HTR-8/SVneo (cell line): Measurements from ENCODE around the gene FBH1.
A peak's percentile ranks its signal among the peaks of the same experiment; 100 is the strongest.
"Not testable (repeated sequence)": the region's sequence is repeated elsewhere in the genome, so short reads cannot be mapped to it uniquely, and the experiment has no call there.

Source experiments
- DNase-seq: peaks from one replicate; pipeline ENCODE4 v3.0.0; 2011; ENCODE audit warnings: low spot score, mixed read lengths; ENCODE audit not compliant: insufficient read length
- FAIRE-seq: peaks from 2 replicates; lab custom pipeline; 2011; peaks lifted over from hg19 to GRCh38; lab: Jason Lieb, UNC

FBH1 gene

DNA sequence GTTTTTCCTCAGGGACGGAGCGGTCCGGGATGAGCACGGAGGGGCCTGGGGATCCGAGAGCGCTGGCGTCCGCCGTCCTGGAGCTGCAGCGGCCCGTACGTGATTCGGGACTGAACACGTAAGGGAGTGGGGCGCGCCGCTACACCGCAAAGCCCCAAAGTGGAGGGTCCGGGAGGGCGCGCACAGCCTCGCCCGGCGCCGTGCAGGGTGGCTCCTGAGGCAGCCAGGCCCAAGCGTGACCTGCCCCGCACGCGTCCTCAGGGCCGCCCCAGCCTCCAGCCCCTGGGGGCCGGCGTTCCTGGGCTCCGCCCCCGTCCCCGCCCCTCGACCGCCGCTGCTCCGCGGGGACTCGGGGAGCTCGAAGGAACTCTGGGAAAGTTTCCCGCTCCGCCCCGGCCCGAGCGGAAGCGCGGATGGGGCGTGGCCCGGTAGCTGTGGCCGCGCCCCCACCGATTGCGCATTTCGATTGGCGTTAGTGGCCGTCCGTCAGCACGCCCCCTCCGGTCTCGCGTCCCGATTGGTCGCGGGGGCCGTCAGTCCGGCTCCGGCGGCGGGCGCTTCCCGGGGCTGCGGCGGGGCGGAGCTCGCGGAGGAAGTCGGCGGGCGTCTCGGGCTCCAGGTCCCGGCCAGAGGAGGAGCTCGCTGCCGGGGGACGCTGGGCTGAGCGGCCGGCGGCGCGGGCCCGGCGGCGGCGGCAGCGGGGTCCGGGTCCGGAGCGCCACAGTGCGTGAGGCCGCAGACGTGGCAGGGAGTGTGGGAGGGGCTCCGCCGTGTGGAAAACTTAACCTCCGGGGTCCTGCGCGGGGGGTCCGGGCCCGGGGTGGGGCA is at the start of gene FBH1, which contains the start of gene ANKRD16:
Gene FBH1, plus strand, starts transcription at position 620 of the 828 bp plus-strand sequence. Its CDS starts 103 bp downstream, at position 723.
Gene ANKRD16, minus strand, starts transcription at position 270 of the 828 bp plus-strand sequence. CDS start 539 bp downstream, outside the sequence.
- DNase-seq: peak; percentile 93
- FAIRE-seq: peak; percentile 84

DNA sequence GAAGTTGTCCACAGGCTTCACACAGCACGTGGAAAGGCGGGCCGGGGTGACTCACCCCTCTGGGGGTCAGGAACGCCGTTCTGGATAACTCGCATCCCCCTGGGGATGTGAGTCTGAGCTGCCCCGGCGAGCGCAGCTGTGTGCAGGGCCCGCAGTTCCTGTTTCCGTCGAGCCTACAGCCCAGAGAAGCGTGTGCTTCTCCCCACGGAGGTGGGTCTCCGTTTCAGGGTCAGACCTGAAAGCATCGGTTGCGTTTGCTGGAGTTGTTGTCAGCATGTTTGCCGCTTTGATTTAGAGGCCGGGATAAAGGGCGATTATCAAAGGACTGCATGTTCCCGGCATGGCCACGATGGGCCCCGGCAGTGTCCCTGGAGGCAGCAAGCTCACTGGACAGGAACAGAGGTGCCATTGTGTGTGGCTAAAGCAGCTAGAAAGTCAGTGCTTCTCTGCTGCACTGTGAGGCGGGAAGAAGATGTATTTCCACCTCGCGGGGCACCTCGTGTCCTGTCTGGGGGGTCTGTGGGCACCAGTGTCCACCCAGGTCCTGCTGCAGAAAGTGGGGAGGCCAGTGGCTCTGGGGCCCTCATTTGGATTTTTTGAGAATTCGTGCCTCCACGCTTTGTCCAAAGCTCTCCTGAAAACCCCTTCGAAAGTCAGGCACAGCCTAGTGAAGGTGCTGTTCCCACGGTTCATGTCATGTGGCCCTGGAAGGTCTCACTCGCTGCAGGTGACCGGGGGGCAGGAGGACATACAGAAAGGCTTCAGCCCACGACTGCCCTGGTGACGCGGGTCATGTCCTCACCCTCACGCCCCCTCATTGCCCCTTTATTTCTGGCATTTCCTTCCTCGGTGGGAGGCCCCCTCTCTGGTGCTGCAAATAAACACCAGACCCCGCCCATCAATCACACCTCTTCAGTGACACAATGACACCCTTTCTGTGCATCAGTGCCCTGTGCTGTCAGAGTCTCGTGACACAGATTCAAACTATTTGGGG is 49.4 kb upstream of the FBH1 start:
- DNase-seq (no peak), FAIRE-seq (no peak)

DNA sequence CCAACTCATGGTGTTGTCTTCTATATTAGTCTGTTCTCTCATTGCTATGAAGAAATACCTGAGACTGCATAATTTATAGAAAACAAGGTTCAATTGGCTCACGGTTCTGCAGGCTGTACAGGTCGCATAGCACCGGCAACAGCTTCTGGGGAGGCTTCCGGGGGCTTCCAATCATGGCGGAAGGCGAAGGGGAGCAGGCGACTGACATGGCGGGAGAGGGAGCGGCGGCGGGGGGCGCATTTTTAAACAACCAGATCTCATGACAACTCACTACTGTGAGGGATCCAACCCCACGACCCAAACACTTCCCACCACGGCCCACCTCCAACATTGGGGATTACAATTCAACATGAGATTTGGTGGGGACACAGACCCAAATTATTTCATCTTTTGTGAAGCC is 48.1 kb upstream of the FBH1 start:
- FAIRE-seq (no peak), DNase-seq (no peak)

DNA sequence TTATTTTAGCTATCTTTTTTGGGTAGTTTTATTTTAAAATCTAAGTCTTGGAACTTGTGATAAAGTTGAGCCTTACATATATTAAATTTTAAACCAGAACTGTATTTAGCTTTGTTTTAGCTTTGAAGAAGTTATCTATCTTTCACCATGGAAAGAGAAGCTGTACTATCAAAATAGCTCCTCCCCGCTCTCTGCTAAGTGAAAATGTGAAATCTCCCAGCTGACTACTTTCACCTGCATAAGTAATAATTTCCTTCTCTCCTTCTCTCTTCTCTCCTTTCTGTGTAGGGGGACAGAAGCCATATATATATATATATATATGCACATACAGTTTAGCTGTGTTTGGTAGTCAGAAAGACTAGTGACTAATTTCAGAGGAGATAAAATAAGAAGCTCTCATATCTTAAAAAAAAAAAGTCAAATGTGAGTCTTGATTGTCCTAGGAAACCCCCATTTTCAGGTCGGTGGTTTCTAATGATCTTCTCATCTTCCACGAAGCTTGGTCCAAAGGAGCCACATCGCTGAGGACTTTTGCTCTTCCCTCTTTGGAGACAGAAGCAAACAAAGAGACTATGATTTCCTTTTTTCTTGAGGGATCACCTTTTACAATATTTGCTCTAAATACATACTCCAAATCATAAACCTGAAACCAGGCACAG is 46.2 kb upstream of the FBH1 start:
- no peak for FAIRE-seq
- no peak for DNase-seq

DNA sequence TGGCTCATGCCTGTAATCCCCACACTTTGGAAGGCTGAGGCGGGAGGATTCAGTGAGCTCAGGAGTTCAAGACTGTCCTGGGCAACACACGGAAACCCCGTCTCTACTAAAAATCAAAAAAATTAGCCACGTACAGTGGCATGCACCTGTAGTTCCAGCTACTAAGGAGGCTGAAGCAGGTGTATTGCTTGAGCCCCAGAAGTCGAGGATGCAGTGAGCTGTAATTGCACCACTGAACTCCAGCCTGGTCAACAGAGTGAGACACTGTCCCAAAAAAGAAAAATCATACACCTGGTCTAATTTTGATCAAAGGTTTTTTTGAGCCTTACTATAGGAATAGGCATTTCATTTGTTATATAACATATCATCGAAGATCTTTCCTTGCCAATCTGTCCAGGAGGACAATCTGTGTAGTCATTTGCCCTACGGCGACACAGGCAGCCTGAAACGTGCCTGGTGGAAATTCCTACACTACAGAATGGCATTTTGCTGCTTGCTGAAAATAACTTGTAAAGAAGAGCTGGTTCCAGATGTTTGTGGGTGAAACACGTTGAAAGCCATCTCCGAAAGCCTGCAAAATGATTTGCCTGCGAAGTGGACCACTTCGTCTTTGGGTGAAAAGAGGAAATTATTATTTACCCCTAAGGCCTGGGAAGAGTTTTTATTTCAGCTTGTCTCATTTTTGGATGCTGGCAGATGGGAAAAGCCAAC is 45.5 kb upstream of the FBH1 start:
- DNase-seq (no peak), FAIRE-seq (no peak)

DNA sequence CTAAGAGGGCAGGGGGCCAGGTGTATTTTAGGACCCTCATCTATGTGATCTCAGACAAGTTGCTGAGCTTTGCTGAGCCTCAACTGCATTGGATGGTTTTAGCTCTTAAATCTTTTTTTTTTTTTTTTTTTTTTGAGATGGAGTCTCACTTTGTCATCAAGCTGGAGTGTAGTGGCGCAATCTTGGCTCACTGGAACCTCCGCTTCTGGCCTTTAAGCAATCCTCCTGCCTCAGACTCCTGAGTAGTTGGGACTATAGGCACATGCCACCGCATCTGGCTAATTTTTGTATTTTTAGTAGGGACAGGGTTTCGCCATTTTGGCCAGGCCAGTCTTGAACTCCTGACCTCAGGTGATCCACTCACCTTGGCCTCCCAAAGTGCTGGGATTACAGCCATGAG is 43.4 kb upstream of the FBH1 start:
- not testable (repeated sequence) for DNase-seq, FAIRE-seq

DNA sequence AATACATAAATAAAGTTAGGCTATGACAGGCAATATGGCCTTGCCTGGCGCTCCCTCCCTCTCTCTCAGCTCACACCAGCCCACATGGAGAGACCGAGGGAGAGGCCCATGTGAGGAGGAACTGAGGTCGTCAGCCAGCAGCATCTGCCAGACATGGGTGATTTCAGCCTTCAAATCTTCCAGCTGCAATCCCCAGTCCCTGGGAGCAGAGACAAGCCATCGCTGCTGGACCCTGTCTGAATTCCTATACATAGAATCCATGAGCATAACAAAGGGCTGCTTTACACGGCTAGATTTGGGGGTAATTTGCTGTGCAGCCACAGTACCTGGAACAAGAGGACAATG is 35.9 kb upstream of the FBH1 start:
- no peak for FAIRE-seq
- no peak for DNase-seq

DNA sequence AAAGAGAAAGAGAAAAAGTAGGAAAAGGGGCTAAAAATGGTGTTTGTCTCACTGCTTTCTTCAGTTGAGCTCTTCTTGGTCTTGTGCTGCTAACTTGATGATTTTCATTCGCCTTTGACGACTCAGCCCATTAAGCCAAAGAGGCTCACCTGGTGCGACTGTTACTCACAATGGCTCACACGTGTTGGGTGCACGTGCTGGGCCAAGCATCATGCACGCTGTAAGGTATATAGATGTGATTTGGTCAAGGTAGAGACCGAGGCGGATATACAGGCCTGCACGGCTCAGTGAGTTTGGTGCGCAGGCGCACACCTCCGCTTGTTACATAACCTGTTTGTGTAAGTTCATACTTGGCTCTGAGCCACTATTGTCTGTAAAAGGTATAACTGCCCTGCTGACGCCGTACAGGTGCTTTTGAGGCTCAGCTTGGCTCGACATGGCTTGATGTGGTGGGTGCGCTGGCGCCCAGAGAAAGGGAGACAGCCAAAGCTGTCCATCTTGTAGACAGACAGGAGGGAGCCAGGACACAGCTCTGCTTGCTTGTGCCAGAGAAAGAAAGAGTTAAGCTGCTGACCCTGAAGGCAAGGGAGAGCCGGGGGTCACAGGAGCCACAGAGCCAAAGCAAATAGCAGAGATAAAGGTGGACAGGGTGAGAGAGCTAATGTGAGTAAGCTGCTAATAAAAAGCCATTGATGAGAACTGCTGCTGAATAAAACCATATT is 33.9 kb upstream of the FBH1 start:
- no peak for DNase-seq
- FAIRE-seq: no peak

DNA sequence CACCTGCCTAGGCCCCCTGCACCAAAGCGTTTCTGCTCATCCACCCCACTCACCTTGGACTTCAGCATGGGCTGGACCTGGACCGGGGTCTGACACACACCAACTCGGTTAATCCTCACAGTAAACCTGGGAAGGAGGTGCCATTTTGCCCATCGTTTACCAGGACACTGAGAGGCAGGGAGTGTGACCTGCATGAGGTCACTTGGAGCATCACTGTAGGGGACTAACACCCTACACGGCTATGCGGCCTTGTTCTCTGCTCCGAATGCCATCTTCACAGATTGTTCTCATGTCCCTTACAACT is 33.4 kb upstream of the FBH1 start:
- no peak for FAIRE-seq
- no peak for DNase-seq

DNA sequence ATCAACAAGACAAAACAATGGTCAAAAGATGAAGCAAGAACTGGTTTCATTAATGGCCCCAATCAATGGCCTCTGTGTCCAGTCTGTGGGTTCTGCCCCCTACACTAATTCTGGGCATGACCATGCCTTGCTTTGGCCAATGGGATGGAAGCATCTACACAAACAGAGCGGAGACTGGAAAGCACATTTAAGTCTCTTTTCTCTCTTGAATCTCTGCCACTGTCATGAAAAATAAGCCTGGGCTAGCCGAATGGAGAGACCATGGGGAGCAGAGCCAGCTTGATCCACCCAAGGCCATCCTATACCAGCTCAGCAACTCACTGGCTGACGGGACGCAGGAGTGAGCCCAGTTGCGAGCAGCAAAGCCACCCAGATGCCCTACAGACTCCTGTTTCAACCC is 31.2 kb upstream of the FBH1 start:
- FAIRE-seq: no peak
- DNase-seq: no peak

DNA sequence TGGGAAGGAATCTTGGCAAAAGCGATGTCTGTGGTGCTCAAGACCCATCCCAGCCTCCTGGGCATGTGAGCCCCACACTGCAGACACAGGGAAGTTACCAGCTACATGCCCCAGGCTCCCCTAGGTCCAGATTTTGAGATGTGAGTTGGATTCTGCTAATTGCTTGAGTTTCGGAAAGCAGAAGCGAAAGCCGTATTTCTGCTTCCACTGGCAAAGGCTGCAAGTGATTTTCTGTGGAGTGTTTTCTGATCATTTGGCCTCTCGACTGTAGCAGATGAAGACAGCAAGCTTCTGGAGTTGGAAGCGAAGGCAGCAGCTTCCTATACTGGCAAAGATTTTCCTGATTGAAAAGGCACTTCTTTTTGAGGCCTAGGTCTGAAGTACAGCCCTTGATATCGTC is 30.0 kb upstream of the FBH1 start:
- DNase-seq (no peak), FAIRE-seq (no peak)

DNA sequence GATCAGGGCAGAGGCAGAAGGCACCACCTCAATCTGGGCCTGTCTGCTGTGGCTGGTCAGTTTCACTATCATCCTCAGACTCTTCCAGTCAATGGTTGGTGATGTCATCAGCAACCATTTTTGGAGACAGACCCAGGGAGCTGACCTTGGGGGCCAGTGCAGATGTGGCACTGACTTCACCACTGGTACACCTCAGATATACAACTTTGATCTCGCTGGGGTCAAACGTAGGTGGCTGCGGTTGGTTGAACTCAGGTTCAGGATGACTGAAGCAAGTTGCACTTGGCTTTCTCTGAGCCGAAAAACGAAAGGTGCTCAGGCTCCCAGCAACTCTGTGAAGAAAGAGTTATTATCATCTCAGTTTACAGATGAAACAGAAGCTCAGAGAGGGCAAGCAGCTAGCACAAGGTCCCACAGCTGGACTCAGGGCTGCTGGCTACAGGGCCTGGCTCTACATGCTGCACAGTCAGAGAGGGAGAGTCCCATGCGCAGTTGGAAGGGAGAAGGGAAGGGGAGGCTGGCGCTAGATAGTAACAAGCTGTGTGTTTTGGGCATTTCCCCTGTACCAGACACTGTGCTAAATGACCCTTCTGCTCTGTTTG is 27.6 kb upstream of the FBH1 start:
- no peak for DNase-seq
- FAIRE-seq: no peak

DNA sequence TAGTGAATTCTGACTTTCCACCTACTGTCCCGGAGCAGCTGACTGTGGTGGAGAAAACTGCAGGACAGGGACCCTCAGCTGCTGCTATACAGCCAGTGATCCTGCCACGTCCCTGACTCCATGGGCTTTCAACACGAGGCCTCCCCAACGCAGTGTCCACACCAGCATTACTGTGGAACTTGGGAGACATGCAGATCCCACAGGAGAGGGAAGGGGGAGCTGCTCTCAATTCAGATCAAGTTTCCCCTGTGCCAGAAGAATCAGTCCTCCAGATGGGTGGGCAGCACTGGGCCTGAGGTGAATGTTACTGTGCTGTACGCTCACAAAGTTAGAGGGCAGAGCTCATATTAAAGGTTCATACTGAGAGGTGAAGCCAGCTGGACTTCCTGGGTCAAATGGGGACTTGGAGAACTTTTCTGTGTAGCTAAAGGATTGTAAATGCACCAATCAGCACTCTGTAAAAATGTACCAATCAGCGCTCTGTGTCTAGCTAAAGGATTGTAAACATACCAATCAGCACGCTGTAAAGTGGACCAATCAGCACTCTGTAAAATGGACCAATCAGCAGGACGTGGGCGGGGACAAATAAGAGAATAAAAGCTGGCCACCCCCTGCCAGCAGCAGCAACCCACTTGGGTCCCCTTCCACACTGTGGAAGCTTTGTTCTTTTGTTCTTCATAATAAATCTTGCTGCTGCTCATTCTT is 26.9 kb upstream of the FBH1 start:
- FAIRE-seq, DNase-seq: not testable (repeated sequence)

DNA sequence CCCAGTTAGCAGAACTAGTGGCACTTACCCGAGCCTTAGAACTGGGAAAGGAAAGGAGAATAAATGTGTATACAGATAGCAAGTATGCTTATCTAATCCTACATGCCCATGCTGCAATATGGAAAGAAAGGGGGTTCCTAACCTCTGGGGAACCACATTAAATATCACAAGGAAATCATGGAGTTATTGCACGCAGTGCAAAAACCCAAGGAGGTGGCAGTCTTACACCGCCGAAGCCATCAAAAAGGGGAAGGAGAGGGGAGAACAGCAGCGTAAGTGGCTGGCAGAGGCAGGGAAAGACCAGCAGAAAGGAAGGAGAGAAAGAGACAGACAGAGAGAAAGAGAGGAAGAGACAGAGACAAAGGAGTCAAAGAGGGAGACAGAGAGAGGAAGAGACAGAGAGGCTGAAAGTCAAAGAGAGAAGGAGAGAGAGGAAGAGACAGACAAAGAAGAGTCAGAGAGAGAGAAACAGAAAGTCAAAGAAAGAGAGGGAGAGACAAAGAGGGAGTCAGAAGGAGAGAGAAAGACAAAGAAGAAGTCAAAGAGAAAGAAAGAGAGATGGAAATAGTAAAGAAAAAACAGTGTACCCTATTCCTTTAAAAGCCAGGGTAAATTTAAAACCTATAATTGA is 23.5 kb upstream of the FBH1 start:
- FAIRE-seq, DNase-seq: not testable (repeated sequence)

DNA sequence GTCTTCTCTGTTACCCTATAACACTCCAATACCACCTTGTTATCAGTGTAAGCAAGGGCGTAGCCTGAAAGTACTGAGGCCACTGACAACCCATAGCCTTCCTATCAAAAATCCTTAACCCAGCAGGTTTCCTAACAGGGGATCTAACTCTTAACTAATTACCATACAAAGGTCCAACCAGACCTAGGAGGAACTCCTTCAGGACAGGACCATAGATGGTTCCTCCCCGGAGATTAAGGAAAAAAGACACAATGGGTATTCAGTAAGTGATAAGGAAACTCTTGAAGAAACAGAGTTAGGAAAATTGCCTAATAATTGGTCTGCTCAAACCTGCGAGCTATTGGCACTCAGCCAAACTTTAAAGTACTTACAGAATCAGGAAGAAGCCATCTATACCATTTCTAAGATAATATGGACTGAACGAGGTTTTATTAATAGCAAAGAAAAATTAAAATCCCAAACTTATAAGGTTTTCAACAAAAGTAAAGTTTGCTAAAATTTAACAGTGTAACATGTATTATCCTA is 22.9 kb upstream of the FBH1 start:
- not testable (repeated sequence) for FAIRE-seq, DNase-seq

DNA sequence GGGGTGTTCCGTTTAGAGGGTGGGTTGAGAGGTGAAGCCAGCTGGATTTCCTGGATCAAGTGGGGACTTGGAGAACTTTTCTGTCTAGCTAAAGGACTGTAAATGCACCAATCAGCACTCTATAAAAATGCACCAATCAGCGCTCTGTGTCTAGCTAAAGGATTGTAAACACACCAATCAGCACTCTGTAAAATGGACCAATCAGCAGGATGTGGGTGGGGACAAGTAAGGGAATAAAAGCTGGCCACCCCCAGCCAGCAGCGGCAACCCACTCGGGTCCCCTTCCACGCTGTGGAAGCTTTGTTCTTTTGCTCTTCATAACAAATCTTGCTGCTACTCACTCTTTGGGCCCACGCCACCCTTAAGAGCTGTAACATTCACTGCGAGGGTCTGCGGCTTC is 21.7 kb upstream of the FBH1 start:
- FAIRE-seq, DNase-seq: not testable (repeated sequence)

DNA sequence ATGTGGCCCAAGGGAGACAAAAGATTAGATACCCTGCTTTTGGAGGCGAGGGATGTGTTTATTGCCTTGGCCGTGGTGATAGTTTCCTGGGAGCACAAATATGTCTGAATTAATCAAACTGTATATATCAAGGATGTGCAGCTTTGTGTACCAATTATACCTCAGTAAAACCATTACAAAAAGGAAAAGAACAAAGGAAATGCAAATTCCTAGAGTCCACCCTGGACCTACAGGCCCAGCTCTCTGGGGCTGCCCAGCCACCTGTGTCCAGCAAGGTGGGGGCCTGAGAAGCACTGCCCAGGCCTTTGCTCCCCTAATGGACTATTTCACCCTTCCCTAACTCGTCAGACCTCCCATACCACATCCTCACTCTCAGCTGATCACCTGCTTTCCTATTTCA is 20.9 kb upstream of the FBH1 start:
- FAIRE-seq (no peak), DNase-seq (no peak)

DNA sequence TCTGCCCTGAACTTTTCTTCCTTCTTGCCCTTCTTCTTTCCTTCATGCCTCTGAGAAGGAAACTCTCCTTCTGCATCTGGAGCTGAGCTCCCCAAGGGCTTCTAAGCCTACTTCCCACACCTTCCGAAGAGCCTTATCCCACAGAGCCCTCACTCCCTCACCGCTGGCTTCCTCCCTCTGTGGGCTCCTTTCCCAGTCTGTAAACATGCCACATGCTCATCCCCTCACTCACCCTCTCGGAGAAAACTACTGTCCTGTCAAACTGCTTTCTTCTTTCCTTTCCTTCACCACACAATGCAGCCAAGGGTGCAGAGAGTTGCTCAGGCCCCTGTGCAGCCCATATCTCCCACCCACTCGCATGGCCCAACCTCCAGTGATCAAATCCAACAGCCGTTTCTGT is 18.4 kb upstream of the FBH1 start:
- no peak for FAIRE-seq

More for the DNA sequence above, 18.4 kb upstream of the FBH1 start:
- no peak for DNase-seq
